ENCODE measurements around the gene PDZK1IP1. TPM values are rescaled to one million over a fixed set of nuclear protein-coding genes. Genes with fewer than 3 reads are reported as not detected.

The PDZK1IP1 gene
- total RNA-seq, 1 donor from 2014 or later, result not detected

DNA sequence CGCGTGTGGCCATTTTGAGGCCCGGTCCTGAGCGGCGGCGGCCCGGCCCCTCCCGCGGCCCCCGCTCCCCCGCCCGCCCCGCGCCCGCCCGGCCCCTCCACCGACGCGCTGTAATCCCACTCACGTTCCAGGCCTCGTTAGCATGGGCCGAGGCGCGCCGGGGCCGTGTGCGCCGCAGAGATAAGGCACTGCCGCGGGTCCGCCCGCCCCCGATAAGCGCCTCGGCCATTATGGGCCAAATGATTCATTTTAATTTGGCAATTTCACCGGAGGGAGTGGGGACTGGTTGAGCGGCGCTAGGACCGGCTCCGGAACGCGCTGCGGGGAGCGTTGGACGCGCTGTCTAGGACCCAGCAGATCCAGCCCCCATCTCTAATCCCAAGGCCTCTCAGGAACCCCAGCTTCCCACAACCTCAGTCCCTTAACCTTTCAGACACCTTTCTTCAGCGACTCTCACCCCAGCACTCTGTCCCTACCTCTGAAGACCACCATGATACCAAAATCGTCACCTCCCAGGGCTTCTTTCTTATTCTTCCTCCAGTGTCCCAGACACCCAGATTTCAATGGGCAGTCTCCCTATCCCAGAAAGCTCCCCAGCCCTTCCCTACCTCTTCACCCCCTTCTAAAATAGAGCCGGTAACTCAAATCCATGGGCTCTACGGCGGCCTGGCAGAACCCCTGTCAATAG lies 42.5 kb upstream of the PDZK1IP1 start, which contains the start of gene TAL1:
Gene TAL1 (minus strand): TSS at position 39 of the 688 bp plus-strand sequence. CDS start 6,337 bp downstream, outside the sequence.
- intact Hi-C loops (cut with DNase I), result no loop called here
- peaks cover 13 to 14% of the 10 kb centered on the region in 2 donors for H3K4me1 ChIP-seq
- no peaks in the 10 kb centered on the region for H3K36me3 ChIP-seq
- H3K4me3 ChIP-seq, result peak within 1 kb of the TSS; percentile 48 to 54
- peak within 1 kb of the TSS; percentile 2 to 20 for H3K27ac ChIP-seq
- no peaks in the 10 kb centered on the region for H3K9me3 ChIP-seq
- H3K27me3 ChIP-seq, result peaks cover 35% of the 10 kb centered on the region
- no peak for DNase-seq (ENCODE audit: low spot score in 2 of 2)
- TF ChIP-seq, protein P1, sequence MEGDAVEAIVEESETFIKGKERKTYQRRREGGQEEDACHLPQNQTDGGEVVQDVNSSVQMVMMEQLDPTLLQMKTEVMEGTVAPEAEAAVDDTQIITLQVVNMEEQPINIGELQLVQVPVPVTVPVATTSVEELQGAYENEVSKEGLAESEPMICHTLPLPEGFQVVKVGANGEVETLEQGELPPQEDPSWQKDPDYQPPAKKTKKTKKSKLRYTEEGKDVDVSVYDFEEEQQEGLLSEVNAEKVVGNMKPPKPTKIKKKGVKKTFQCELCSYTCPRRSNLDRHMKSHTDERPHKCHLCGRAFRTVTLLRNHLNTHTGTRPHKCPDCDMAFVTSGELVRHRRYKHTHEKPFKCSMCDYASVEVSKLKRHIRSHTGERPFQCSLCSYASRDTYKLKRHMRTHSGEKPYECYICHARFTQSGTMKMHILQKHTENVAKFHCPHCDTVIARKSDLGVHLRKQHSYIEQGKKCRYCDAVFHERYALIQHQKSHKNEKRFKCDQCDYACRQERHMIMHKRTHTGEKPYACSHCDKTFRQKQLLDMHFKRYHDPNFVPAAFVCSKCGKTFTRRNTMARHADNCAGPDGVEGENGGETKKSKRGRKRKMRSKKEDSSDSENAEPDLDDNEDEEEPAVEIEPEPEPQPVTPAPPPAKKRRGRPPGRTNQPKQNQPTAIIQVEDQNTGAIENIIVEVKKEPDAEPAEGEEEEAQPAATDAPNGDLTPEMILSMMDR (IDR thresholded peaks at IDR 0.05), result no peak

- H3K4me1 ChIP-seq, result peaks cover 13 to 14% of the 10 kb centered on the region in 2 donors
- intact Hi-C loops (cut with DNase I), result no loop called here
- no peak for DNase-seq (ENCODE audit: low spot score in 2 of 2)
- no peaks in the 10 kb centered on the region for H3K36me3 ChIP-seq
- H3K9me3 ChIP-seq, result no peaks in the 10 kb centered on the region
- peak overlapping the region; percentile 48 to 54 for H3K4me3 ChIP-seq
- TF ChIP-seq, protein P1 (IDR thresholded peaks at IDR 0.05), result no peak
- H3K27ac ChIP-seq, result peak overlapping the region in 1 of 2 donors; percentile 2
- H3K27me3 ChIP-seq, result peaks cover 35% of the 10 kb centered on the region
Observed at GRCh38 chr1:47231301-47232186, 41.7 kb upstream of the PDZK1IP1 start.

- H3K9me3 ChIP-seq, result no peaks in the 10 kb centered on the region
- peak overlapping the region; percentile 2 to 20 for H3K27ac ChIP-seq
- TF ChIP-seq, protein P1 (IDR thresholded peaks at IDR 0.05), result no peak
- peaks cover 13 to 16% of the 10 kb centered on the region in 2 donors for H3K4me1 ChIP-seq
- DNase-seq (ENCODE audit: low spot score in 2 of 2), result no peak
- H3K36me3 ChIP-seq, result no peaks in the 10 kb centered on the region
- H3K27me3 ChIP-seq, result peaks cover 38% of the 10 kb centered on the region
- H3K4me3 ChIP-seq, result peak overlapping the region; percentile 48 to 54
- intact Hi-C loops (cut with DNase I), result no loop called here
Observed at GRCh38 chr1:47230692-47231300, 41.0 kb upstream of the PDZK1IP1 start.

DNA sequence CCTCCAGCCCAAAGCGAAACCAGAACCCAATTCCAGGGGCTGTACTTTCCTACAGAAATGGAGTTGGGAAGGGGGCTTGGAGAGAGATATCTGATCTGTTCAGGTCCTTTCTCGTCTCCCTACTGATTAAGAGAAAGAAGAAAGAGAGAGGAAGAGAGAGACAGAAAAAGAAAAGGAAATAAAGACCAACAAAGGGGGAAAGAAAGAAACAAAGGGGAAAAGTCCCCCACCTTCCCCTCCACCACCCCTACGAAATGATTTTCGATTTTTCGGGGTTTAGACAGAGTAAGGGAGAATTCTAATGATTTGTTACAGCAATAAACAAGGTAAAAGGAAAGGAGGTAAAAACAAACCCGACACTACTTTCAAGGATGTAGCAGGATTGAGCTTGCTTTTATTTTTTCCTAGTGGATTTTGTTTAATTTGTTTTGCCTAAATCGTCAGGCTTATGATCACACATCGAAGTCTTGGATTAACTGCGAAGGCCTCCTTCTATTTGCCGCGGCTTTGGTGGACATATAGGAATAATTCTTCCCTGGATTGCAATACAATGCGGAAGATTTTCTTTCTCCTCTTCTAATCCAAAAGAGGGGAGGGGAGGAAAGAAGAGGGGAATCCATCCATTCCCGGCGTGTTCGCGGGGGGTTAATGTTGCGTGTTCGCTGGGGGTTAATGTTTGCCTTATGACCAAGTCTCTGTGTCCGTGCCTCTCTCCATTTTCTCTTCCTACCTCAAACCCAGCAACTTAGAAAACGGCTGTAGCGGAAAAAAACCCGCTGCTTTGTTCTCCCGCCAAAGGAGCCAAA lies 40.3 kb upstream of the PDZK1IP1 start:
- intact Hi-C loops (cut with DNase I), result no loop called here
- H3K36me3 ChIP-seq, result no peaks in the 10 kb centered on the region
- TF ChIP-seq, protein P1 (IDR thresholded peaks at IDR 0.05), result no peak
- H3K4me3 ChIP-seq, result peak overlapping the region; percentile 48 to 54
- no peak for DNase-seq (ENCODE audit: low spot score in 2 of 2)
- H3K27me3 ChIP-seq, result peaks cover 43% of the 10 kb centered on the region
- peaks cover 16 to 22% of the 10 kb centered on the region in 2 donors for H3K4me1 ChIP-seq
- H3K27ac ChIP-seq, result peak overlapping the region in 1 of 2 donors; percentile 33
- no peaks in the 10 kb centered on the region for H3K9me3 ChIP-seq

Measured in ascending aorta (tissue), 2 donors.